ENCODE results near the gene SERPINA12. TPM values are rescaled to one million over a fixed set of nuclear protein-coding genes. Genes with fewer than 3 reads are reported as not detected.

Gene SERPINA12
- total RNA-seq, 1 experiment from 2014 or later, result not detected

GRCh38 chr14:94501588-94502516 lies 7.4 kb downstream of the SERPINA12 start:
- TF ChIP-seq EZH2 (IDR thresholded peaks at IDR 0.05; ENCODE audit: borderline replicate concordance, low read depth, low read length, poor library complexity, severe bottlenecking) (no peak), CTCF (conservative IDR thresholded peaks at IDR 0.05; ENCODE audit: low read depth, low read length) (no peak)
- no peaks in the 10 kb centered on the region for H3K36me3 ChIP-seq (ENCODE audit: insufficient read depth, low read length, poor library complexity, severe bottlenecking)
- BruUV-seq (replicated peaks), result no TSS peak
- H3K27ac ChIP-seq (ENCODE audit: low read depth, low read length, poor library complexity, severe bottlenecking), result no peak overlapping the region
- H3K9me3 ChIP-seq (ENCODE audit: low read depth, low read length, poor library complexity, severe bottlenecking), result no peaks in the 10 kb centered on the region
- no peak for DNase-seq (ENCODE audit: low spot score)
- ChIA-PET CTCF (no interaction called here), POLR2A (ENCODE audit: low non-redundant PET) (no interaction called here)
- H3K27me3 ChIP-seq (replicated peaks; ENCODE audit: insufficient read depth, low read depth, low read length, poor library complexity), result no peaks in the 10 kb centered on the region
- H3K4me3 ChIP-seq (ENCODE audit: low read depth, low read length, poor library complexity, severe bottlenecking), result no peak overlapping the region
- intact Hi-C loops (cut with micrococcal nuclease; ENCODE audit: unreplicated experiment), result no loop called here
- no peaks in the 10 kb centered on the region for H3K4me1 ChIP-seq (ENCODE audit: insufficient read depth, low read length, poor library complexity, severe bottlenecking)

- Histone ChIP-seq H3K27me3 (replicated peaks; ENCODE audit: insufficient read depth, low read depth, low read length, poor library complexity) (peaks cover 4% of the 10 kb centered on the region), H3K36me3 (ENCODE audit: insufficient read depth, low read length, poor library complexity, severe bottlenecking) (no peaks in the 10 kb centered on the region), H3K27ac (ENCODE audit: low read depth, low read length, poor library complexity, severe bottlenecking) (no peak overlapping the region), H3K4me1 (ENCODE audit: insufficient read depth, low read length, poor library complexity, severe bottlenecking) (no peaks in the 10 kb centered on the region), H3K9me3 (ENCODE audit: low read depth, low read length, poor library complexity, severe bottlenecking) (no peaks in the 10 kb centered on the region), H3K4me3 (ENCODE audit: low read depth, low read length, poor library complexity, severe bottlenecking) (no peak overlapping the region)
- POLR2A ChIA-PET (ENCODE audit: low non-redundant PET), result no interaction called here
- BruUV-seq (replicated peaks), result no TSS peak
- intact Hi-C loops (cut with micrococcal nuclease; ENCODE audit: unreplicated experiment), result no loop called here
- CTCF ChIA-PET, result no interaction called here
- DNase-seq (ENCODE audit: low spot score), result no peak
- no peak for TF ChIP-seq EZH2 (IDR thresholded peaks at IDR 0.05; ENCODE audit: borderline replicate concordance, low read depth, low read length, poor library complexity, severe bottlenecking)
- TF ChIP-seq CTCF (conservative IDR thresholded peaks at IDR 0.05; ENCODE audit: low read depth, low read length), result no peak
Measured at GRCh38 chr14:94500264-94500663, 9.0 kb downstream of the SERPINA12 start.

- no peaks in the 10 kb centered on the region for H3K9me3 ChIP-seq (ENCODE audit: low read depth, low read length, poor library complexity, severe bottlenecking)
- TF ChIP-seq CTCF (conservative IDR thresholded peaks at IDR 0.05; ENCODE audit: low read depth, low read length), result no peak
- no peaks in the 10 kb centered on the region for H3K36me3 ChIP-seq (ENCODE audit: insufficient read depth, low read length, poor library complexity, severe bottlenecking)
- peaks cover 4% of the 10 kb centered on the region for H3K27me3 ChIP-seq (replicated peaks; ENCODE audit: insufficient read depth, low read depth, low read length, poor library complexity)
- BruUV-seq (replicated peaks), result no TSS peak
- no peaks in the 10 kb centered on the region for H3K4me1 ChIP-seq (ENCODE audit: insufficient read depth, low read length, poor library complexity, severe bottlenecking)
- ChIA-PET POLR2A (ENCODE audit: low non-redundant PET) (no interaction called here), CTCF (no interaction called here)
- intact Hi-C loops (cut with micrococcal nuclease; ENCODE audit: unreplicated experiment), result no loop called here
- H3K4me3 ChIP-seq (ENCODE audit: low read depth, low read length, poor library complexity, severe bottlenecking), result no peak overlapping the region
- no peak overlapping the region for H3K27ac ChIP-seq (ENCODE audit: low read depth, low read length, poor library complexity, severe bottlenecking)
- no peak for DNase-seq (ENCODE audit: low spot score)
Measured at GRCh38 chr14:94499673-94500072, 9.6 kb downstream of the SERPINA12 start.
